ENCODE results near the gene PROSER3.

PROSER3 gene

DNA sequence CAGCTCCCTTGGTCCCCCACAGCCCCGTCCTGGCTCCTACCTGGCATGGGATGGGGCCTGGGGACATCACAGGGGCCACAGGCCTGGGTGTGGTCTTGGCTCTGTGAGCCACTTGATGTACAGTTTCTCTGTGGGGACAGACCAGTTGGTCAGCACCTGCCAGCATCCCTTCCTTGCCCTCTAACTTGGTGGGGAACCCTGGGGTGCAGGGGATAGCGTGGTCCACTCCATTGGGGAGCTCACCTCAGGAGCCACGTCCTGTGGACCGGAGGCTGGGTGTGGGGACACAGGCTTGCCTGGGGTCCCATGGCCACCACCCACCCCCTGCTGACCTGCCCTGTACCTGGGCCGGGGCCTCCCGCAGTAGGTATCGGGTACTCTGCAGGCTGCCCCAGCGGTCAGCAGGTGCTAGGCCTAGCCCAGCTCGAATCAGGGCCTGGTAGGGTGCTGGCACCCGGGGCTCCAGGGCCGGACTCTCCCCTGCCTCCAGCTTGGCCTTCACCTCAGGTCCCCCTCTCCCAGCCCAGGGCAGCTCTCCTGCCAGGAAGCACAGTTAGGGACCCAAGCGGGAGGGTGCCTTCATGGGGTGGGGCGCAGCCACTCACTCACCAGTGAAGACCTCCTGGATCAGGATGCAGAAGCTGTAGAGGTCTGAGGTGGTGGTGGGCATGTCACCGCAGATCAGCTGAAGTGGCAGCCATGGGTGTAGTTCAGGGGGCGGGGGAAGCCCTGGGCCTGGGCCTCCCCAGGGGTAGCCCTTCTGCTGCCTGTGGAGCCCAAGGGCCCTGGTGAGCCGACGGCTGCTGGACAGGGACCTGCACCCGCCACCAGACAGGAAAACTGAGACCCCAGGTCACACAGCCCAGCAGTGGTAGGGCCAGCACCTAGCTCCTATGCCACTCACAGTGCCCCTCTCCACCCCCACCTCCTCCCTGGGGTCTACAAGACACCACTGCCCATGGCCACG is 32.3 kb downstream of the PROSER3 start:
- H2AFZ ChIP-seq (ENCODE audit: low read length), result no peak overlapping the region
- peaks cover 4% of the 10 kb centered on the region for H3K36me3 ChIP-seq (ENCODE audit: insufficient read depth, low read length)
- TF ChIP-seq CTCF (IDR thresholded peaks at IDR 0.05; ENCODE audit: low read length), result no peak
- TF ChIP-seq EZH2 (IDR thresholded peaks at IDR 0.05; ENCODE audit: borderline replicate concordance, low read length), result no peak
- no peaks in the 10 kb centered on the region for H3K9me3 ChIP-seq (ENCODE audit: low read length)
- no peak overlapping the region for H3K4me3 ChIP-seq (ENCODE audit: low read depth, low read length, poor library complexity, severe bottlenecking)
- no peaks in the 10 kb centered on the region for H3K4me1 ChIP-seq (ENCODE audit: insufficient read depth, low read length, severe bottlenecking)
- no peaks in the 10 kb centered on the region for H3K79me2 ChIP-seq (ENCODE audit: insufficient read depth, low read length)
- no peaks in the 10 kb centered on the region for H4K20me1 ChIP-seq (ENCODE audit: insufficient read depth, low read length)
- no peaks in the 10 kb centered on the region for H3K9me2 ChIP-seq (ENCODE audit: low read depth, low read length)
- no peak overlapping the region for H3K27ac ChIP-seq (ENCODE audit: low read depth, low read length, poor library complexity, severe bottlenecking)
- no peak overlapping the region for H3K9ac ChIP-seq (ENCODE audit: low read length)
- H3K27me3 ChIP-seq (ENCODE audit: insufficient read depth, low read length), result no peaks in the 10 kb centered on the region
- no peaks in the 10 kb centered on the region; the same call in 1 of the 2 replicates for H3F3A ChIP-seq (ENCODE audit: insufficient read depth, low read length)
- no peak overlapping the region for H3K4me2 ChIP-seq (ENCODE audit: low read length)

DNA sequence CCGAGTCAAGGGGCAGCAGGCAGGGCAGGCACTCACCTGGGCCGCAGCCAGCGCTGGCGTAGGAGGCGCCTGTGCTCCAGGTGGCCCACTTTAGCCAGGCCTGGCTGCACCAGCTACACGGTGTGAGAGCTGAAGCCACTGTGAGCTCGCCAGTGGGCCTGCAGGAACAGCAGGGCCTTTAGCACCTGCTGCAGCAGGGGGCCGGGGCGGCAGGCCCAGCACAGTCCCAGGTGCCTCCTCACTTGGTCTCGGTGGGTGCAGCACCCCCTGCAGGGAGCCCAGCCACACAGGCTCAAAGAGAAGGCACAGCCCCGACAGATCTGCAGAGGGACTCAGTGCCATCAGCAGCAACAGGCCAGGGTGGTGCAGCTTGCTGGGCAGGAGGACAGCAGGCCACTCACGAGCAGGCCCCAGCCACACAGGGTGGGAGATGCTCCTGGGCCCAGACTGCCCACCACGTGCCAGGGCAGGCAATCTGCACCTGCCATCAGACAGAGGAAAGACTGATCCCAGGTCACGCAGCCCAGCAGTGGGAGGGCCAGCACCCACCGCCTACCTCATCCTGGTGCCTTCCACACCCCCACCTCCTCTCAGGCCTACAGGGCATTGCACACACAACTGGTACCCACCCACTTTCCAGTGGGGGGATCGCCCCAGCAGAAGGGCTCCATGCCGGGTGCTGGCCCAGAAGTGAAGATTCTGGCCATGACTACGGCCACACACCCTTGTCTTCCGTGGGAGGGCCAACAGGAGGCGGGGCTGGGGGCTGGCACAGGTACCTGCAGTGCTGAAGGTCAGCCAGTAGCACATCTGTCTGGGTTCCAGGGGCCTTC is 33.2 kb downstream of the PROSER3 start:
- Histone ChIP-seq H3K9me2 (ENCODE audit: low read depth, low read length) (no peaks in the 10 kb centered on the region), H3K4me1 (ENCODE audit: insufficient read depth, low read length, severe bottlenecking) (no peaks in the 10 kb centered on the region), H3K27me3 (ENCODE audit: insufficient read depth, low read length) (no peaks in the 10 kb centered on the region), H3K36me3 (ENCODE audit: insufficient read depth, low read length) (peaks cover 4% of the 10 kb centered on the region; the same call in 1 of the 2 replicates), H2AFZ (ENCODE audit: low read length) (no peak overlapping the region), H3K9ac (ENCODE audit: low read length) (no peak overlapping the region), H3K27ac (ENCODE audit: low read depth, low read length, poor library complexity, severe bottlenecking) (no peak overlapping the region), H3K79me2 (ENCODE audit: insufficient read depth, low read length) (no peaks in the 10 kb centered on the region), H3F3A (ENCODE audit: insufficient read depth, low read length) (no peaks in the 10 kb centered on the region; the same call in 1 of the 2 replicates), H4K20me1 (ENCODE audit: insufficient read depth, low read length) (no peaks in the 10 kb centered on the region), H3K4me2 (ENCODE audit: low read length) (no peak overlapping the region), H3K9me3 (ENCODE audit: low read length) (no peaks in the 10 kb centered on the region), H3K4me3 (ENCODE audit: low read depth, low read length, poor library complexity, severe bottlenecking) (no peak overlapping the region)
- TF ChIP-seq CTCF (IDR thresholded peaks at IDR 0.05; ENCODE audit: low read length) (peak; percentile 52), EZH2 (IDR thresholded peaks at IDR 0.05; ENCODE audit: borderline replicate concordance, low read length) (no peak)

- Histone ChIP-seq H3K36me3 (ENCODE audit: insufficient read depth, low read length) (peaks cover 4% of the 10 kb centered on the region; the same call in 1 of the 2 replicates), H3K79me2 (ENCODE audit: insufficient read depth, low read length) (no peaks in the 10 kb centered on the region), H3K9me2 (ENCODE audit: low read depth, low read length) (no peaks in the 10 kb centered on the region), H3F3A (ENCODE audit: insufficient read depth, low read length) (no peaks in the 10 kb centered on the region; the same call in 1 of the 2 replicates), H3K4me3 (ENCODE audit: low read depth, low read length, poor library complexity, severe bottlenecking) (no peak overlapping the region), H3K4me1 (ENCODE audit: insufficient read depth, low read length, severe bottlenecking) (no peaks in the 10 kb centered on the region), H3K4me2 (ENCODE audit: low read length) (no peak overlapping the region), H3K9ac (ENCODE audit: low read length) (no peak overlapping the region), H3K9me3 (ENCODE audit: low read length) (no peaks in the 10 kb centered on the region), H3K27ac (ENCODE audit: low read depth, low read length, poor library complexity, severe bottlenecking) (no peak overlapping the region), H4K20me1 (ENCODE audit: insufficient read depth, low read length) (no peaks in the 10 kb centered on the region), H3K27me3 (ENCODE audit: insufficient read depth, low read length) (no peaks in the 10 kb centered on the region), H2AFZ (ENCODE audit: low read length) (no peak overlapping the region)
- TF ChIP-seq EZH2 (IDR thresholded peaks at IDR 0.05; ENCODE audit: borderline replicate concordance, low read length) (no peak), CTCF (IDR thresholded peaks at IDR 0.05; ENCODE audit: low read length) (no peak)
Measured at GRCh38 chr19:35791814-35792279, 33.9 kb downstream of the PROSER3 start.

Data from OCI-LY1 (cell line).